Measurements from ENCODE around the gene CCDC167.

The CCDC167 gene

GRCh38 chr6:37528541-37528940 lies 28.8 kb upstream of the CCDC167 start:
- no peak for DNase-seq

- peak; percentile 13 for DNase-seq
These were observed 26.0 kb upstream of the CCDC167 start for GRCh38 chr6:37525460-37526357.

- no peak for DNase-seq
These were observed 25.3 kb upstream of the CCDC167 start for GRCh38 chr6:37524970-37525318.

- DNase-seq = no peak
These were observed 24.6 kb upstream of the CCDC167 start for GRCh38 chr6:37524025-37524969.

GRCh38 chr6:37523412-37523811 lies 23.7 kb upstream of the CCDC167 start:
- DNase-seq = no peak

GRCh38 chr6:37522836-37523235 lies 23.1 kb upstream of the CCDC167 start:
- DNase-seq = no peak

GRCh38 chr6:37521674-37522073 lies 22.0 kb upstream of the CCDC167 start:
- DNase-seq = no peak

GRCh38 chr6:37520926-37521325 lies 21.2 kb upstream of the CCDC167 start:
- DNase-seq = no peak

- no peak for DNase-seq
These were observed 19.8 kb upstream of the CCDC167 start for GRCh38 chr6:37519461-37519860.

- DNase-seq = no peak
These were observed 18.4 kb upstream of the CCDC167 start for GRCh38 chr6:37518116-37518515.

- DNase-seq = no peak
These were observed 17.7 kb upstream of the CCDC167 start for GRCh38 chr6:37517411-37517812.

- DNase-seq = no peak
These were observed 17.3 kb upstream of the CCDC167 start for GRCh38 chr6:37516920-37517405.

- no peak for DNase-seq
These were observed 16.6 kb upstream of the CCDC167 start for GRCh38 chr6:37516076-37516919.

GRCh38 chr6:37515712-37516075 lies 16.0 kb upstream of the CCDC167 start:
- no peak for DNase-seq

- DNase-seq = no peak
These were observed 15.1 kb upstream of the CCDC167 start for GRCh38 chr6:37514837-37515236.

- DNase-seq = no peak
These were observed 14.7 kb upstream of the CCDC167 start for GRCh38 chr6:37514321-37514771.

- no peak for DNase-seq
These were observed 13.9 kb upstream of the CCDC167 start for GRCh38 chr6:37513576-37513975.

GRCh38 chr6:37513155-37513554 lies 13.5 kb upstream of the CCDC167 start:
- DNase-seq = no peak

- no peak for DNase-seq
These were observed 12.8 kb upstream of the CCDC167 start for GRCh38 chr6:37512400-37513011.

GRCh38 chr6:37511910-37512399 lies 12.3 kb upstream of the CCDC167 start:
- DNase-seq = no peak

- no peak for DNase-seq
These were observed 11.5 kb upstream of the CCDC167 start for GRCh38 chr6:37511201-37511600.

Measured in kidney glomerular epithelial cell (primary cell).